GM12878 (cell line): ENCODE data around the gene SNU13. TPM values are rescaled to one million over a fixed set of nuclear protein-coding genes. Genes with fewer than 3 reads are reported as not detected.
A peak's percentile ranks its signal among the peaks of the same experiment; 100 is the strongest.
"Not testable (repeated sequence)": the region's sequence is repeated elsewhere in the genome, so short reads cannot be mapped to it uniquely, and the experiment has no call there.

Experiments
- ATAC-seq: fragments of 200-7000 bp; cut with Tn5 transposase; 3 replicates; pipeline ENCODE4 v1.9.1; 2020; ENCODE audit warnings: mild to moderate bottlenecking, moderate library complexity
- BruUV-seq: library from RNA; stranded (reverse); fragments of 400-500 nt; replicated peaks from 2 replicates; lab custom pipeline; 2021; lab: Mats Ljungman, UMichigan
- CTCF ChIA-PET: fragments of 300-600 bp; sonication (Branson Sonifier 250); formaldehyde crosslinking; extraction: SDS; loops from one replicate; lab custom pipeline; 2021; ENCODE audit warnings: inconsistent platforms; lab: Yijun Ruan, JAX
- POLR2A ChIA-PET: fragments of 350-600 bp; formaldehyde crosslinking; extraction: SDS; loops from one replicate; lab custom pipeline; 2021; ENCODE audit warnings: inconsistent platforms; lab: Charles Lee
- RAD21 ChIA-PET: fragments of 300-600 bp; sonication (Branson Sonifier 250); formaldehyde crosslinking; loops from one replicate; lab custom pipeline; 2023; ENCODE audit warnings: antibody characterized with exemption; ENCODE audit not compliant: unreplicated experiment; lab: Charles Lee
- SMC1A ChIA-PET: fragments of 300-600 bp; sonication (Branson Sonifier 250); formaldehyde crosslinking; loops from one replicate; lab custom pipeline; 2023; ENCODE audit not compliant: unreplicated experiment, uncharacterized antibody; lab: Charles Lee
- DNase-seq: peaks from one replicate; pipeline ENCODE4 v3.0.0-alpha.2; 2011; ENCODE audit warnings: low read depth, low spot score
- FAIRE-seq: peaks from 3 replicates; lab custom pipeline; 2011; peaks lifted over from hg19 to GRCh38; lab: Jason Lieb, UNC
- H2AFZ ChIP-seq: 2 replicates; pipeline ENCODE4 v1.6.0; 2011; ENCODE audit warnings: low read depth, low read length, control low read depth; ENCODE audit not compliant: control insufficient read depth
- H3K27ac ChIP-seq: 2 replicates; pipeline ENCODE4 v1.5.1; 2011; ENCODE audit warnings: control low read depth; ENCODE audit not compliant: control insufficient read depth, insufficient read depth
- H3K27me3 ChIP-seq, 2 experiments: replicated peaks in 1 of 2; 2 replicates each; pipeline versions ENCODE4 v1.6.0 to v1.6.1; 2011; ENCODE audit warnings: low read length in 1 of 2; ENCODE audit not compliant: control insufficient read depth in 2 of 2, insufficient read depth in 2 of 2
- H3K36me3 ChIP-seq, 2 experiments: 2 replicates each; pipeline ENCODE4 v1.5.1; 2011; ENCODE audit warnings: low read length in 1 of 2; ENCODE audit not compliant: control insufficient read depth in 2 of 2, insufficient read depth in 2 of 2
- H3K4me1 ChIP-seq: 2 replicates; pipeline ENCODE4 v1.6.1; 2011; ENCODE audit warnings: mild to moderate bottlenecking, low read length, moderate library complexity, mixed read lengths; ENCODE audit not compliant: control insufficient read depth, insufficient read depth
- H3K4me2 ChIP-seq: 2 replicates; pipeline ENCODE4 v1.6.0; 2011; ENCODE audit warnings: control low read depth; ENCODE audit not compliant: control insufficient read depth, insufficient read depth
- H3K4me3 ChIP-seq: fragments of 200-600 bp; sonication (generic); 2 replicates; pipeline ENCODE4 v1.5.1; 2016
- H3K79me2 ChIP-seq: 2 replicates; pipeline ENCODE4 v1.6.0; 2011; ENCODE audit warnings: low read length; ENCODE audit not compliant: control insufficient read depth, insufficient read depth
- H3K9ac ChIP-seq: 2 replicates; pipeline ENCODE4 v1.8.0; 2011; ENCODE audit warnings: low read length, control low read depth, mixed read lengths; ENCODE audit not compliant: control insufficient read depth, insufficient read depth
- H3K9me3 ChIP-seq: replicated peaks from 3 replicates; pipeline ENCODE4 v1.5.1; 2011; ENCODE audit warnings: mild to moderate bottlenecking, low read length; ENCODE audit not compliant: control insufficient read depth, insufficient read depth
- H4K20me1 ChIP-seq: 2 replicates; pipeline ENCODE4 v1.6.0; 2011; ENCODE audit not compliant: control insufficient read depth, insufficient read depth
- BRCA1 ChIP-seq: IDR thresholded peaks from 2 replicates; pipeline ENCODE4 v1.6.1; 2011; ENCODE audit warnings: low read depth, low read length, improper control_type of control experiment
- CEBPB ChIP-seq, 2 experiments: fragments of 150-350 bp in 1 of 2; IDR thresholded peaks; 2 replicates each; pipeline ENCODE4 v1.6.1; 2012 to 2014; ENCODE audit warnings: low read depth in 2 of 2, low read length in 2 of 2, borderline replicate concordance in 1 of 2, inconsistent platforms in 1 of 2
- E2F8 ChIP-seq: fragments of 450-650 bp; IDR thresholded peaks from 2 replicates; pipeline ENCODE4 v1.6.1; 2018; ENCODE audit warnings: mild to moderate bottlenecking, low read depth, moderate library complexity; ENCODE audit not compliant: partially characterized antibody
- PBX3 ChIP-seq: IDR thresholded peaks from 2 replicates; pipeline ENCODE4 v1.6.1; 2011; ENCODE audit warnings: mild to moderate bottlenecking, low read depth, low read length, moderate library complexity; ENCODE audit not compliant: insufficient replicate concordance
- PML ChIP-seq: IDR thresholded peaks from 2 replicates; pipeline ENCODE4 v1.6.1; 2012; ENCODE audit warnings: low read length, inconsistent platforms
- POLR2A ChIP-seq: IDR thresholded peaks from 2 replicates; pipeline ENCODE4 v1.6.1; 2011; ENCODE audit warnings: low read depth, mild to moderate bottlenecking, low read length
- RFX5 ChIP-seq: IDR thresholded peaks from 2 replicates; pipeline ENCODE4 v1.6.1; 2011; ENCODE audit warnings: low read depth, low read length, improper control_type of control experiment
- STAT3 ChIP-seq: IDR thresholded peaks from 2 replicates; pipeline ENCODE4 v1.6.1; 2011; ENCODE audit warnings: low read depth, low read length, improper control_type of control experiment
- TARDBP ChIP-seq: IDR thresholded peaks from 2 replicates; pipeline ENCODE4 v1.6.1; 2016; ENCODE audit warnings: borderline replicate concordance
- USF2 ChIP-seq: IDR thresholded peaks from 2 replicates; pipeline ENCODE4 v1.6.1; 2011; ENCODE audit warnings: low read depth, low read length, improper control_type of control experiment, borderline replicate concordance
- ZNF24 ChIP-seq: fragments of 450-650 bp; IDR thresholded peaks from 2 replicates; pipeline ENCODE4 v1.6.1; 2017; ENCODE audit warnings: antibody characterized with exemption, mild to moderate bottlenecking
- WGBS: methylation state at CpG from one replicate; pipeline ENCODE4 v1.1.6; 2016; ENCODE audit warnings: low lambda C conversion rate; ENCODE audit not compliant: insufficient replicate concordance, insufficient coverage; ENCODE audit errors: missing lambda C conversion rate; 5-methylcytosine and 5-hydroxymethylcytosine counted together
- in situ Hi-C: fragments of 300-500 bp; cut with MboI; formaldehyde crosslinking; loops from 9 replicates; pipeline ENCODE4 v1.14.3; 2018; ENCODE audit warnings: mixed read lengths
- intact Hi-C: fragments of 100-400 bp; cut with micrococcal nuclease; formaldehyde crosslinking; loops from one replicate; pipeline ENCODE4 v1.14.2; 2022; ENCODE audit not compliant: unreplicated experiment
- polyA plus RNA-seq, 11 experiments: library from polyadenylated mRNA; depleted of rRNA in 4 of 11; unstranded in 6 of 11; stranded (reverse) in 5 of 11; fragments of >200 nt; fragmentation: Nextera tagmentation in 4 of 11; fragmentation: Illumina TruSeq in 1 of 11; extraction: Ambion mirVana in 4 of 11; extraction: Trizol in 1 of 11; gene quantifications; 1 replicate in 1 of 11; 2 replicates in 10 of 11; pipeline versions ENCODE4 v1.2.1 to v1.2.3, GENCODE V29; 2011 to 2016; ENCODE audit warnings: inconsistent platforms in 2 of 11, missing spikeins in 2 of 11, low read depth in 1 of 11
- total RNA-seq, 4 experiments: library from RNA; depleted of rRNA in 3 of 4; stranded (reverse); fragments of >200 nt in 3 of 4; fragmentation: Illumina TruSeq in 1 of 4; extraction: Trizol in 1 of 4; gene quantifications; 2 replicates each; pipeline versions ENCODE4 v1.2.1 to v1.2.3, GENCODE V29; 2013 to 2021

The SNU13 gene
- total and polyA plus RNA-seq, 10 of the 15 experiments (the other 5 are each of a cell fraction or from before 2014, with no cell fraction given) = 157 to 870 (median 256) TPM

GRCh38 chr22:41663594-41663993 lies 25.1 kb downstream of the SNU13 start:
- ChIA-PET POLR2A (interaction anchor here (1.0 kb wide), 1 partner anchor 194 kb away, joined by 3 read pairs; no protein-coding TSS in a partner anchor), CTCF (interaction anchor here (1.1 to 1.6 kb wide), 4 partner anchors 9 to 120 kb away, joined by 3 to 5 read pairs (median 3); partner anchors contain the start of gene POLR3H)
- ATAC-seq = not testable (repeated sequence)

GRCh38 chr22:41661713-41662112 lies 27.0 kb downstream of the SNU13 start:
- intact Hi-C loops (no loop called here), in situ Hi-C loops (no loop called here)
- Histone ChIP-seq H3K27me3 (no peaks in the 10 kb centered on the region), H3K9me3 (no peaks in the 10 kb centered on the region), H2AFZ (no peak overlapping the region), H3K27ac (no peak overlapping the region), H3K4me1 (no peaks in the 10 kb centered on the region), H3K36me3 (peaks cover 27 to 33% of the 10 kb centered on the region in 2 experiments), H3K4me3 (no peak overlapping the region), H3K79me2 (no peaks in the 10 kb centered on the region), H3K4me2 (no peak overlapping the region), H4K20me1 (no peaks in the 10 kb centered on the region), H3K9ac (no peak overlapping the region)
- FAIRE-seq (no peak), ATAC-seq (no peak), DNase-seq (no peak)
- WGBS = 100% methylated on average over 2 of the region's 2 CpGs
- SMC1A ChIA-PET = interaction anchor here (2.4 kb wide), 1 partner anchor 11 kb away, joined by 7 read pairs; no protein-coding TSS in a partner anchor
- POLR2A ChIA-PET = interaction anchor here (0.5 kb wide), 1 partner anchor 300 kb away, joined by 3 read pairs; no protein-coding TSS in a partner anchor
- CTCF ChIA-PET = interaction anchor here (0.9 to 1.3 kb wide), 2 partner anchors 17 to 29 kb away, joined by 3 read pairs; no protein-coding TSS in a partner anchor
- TSS peak; percentile 49 for BruUV-seq
- RAD21 ChIA-PET = no interaction called here
- TF ChIP-seq ZNF24 (no peak), STAT3 (no peak), USF2 (no peak), BRCA1 (no peak), TARDBP (no peak), E2F8 (no peak), PML (no peak), CEBPB (IDR thresholded peaks at IDR 0.05; ENCODE audit: borderline replicate concordance in 1 of 2, low read depth in 2 of 2, low read length in 2 of 2) (no peak), RFX5 (no peak), PBX3 (no peak)

More at GRCh38 chr22:41663594-41663993, 25.1 kb downstream of the SNU13 start:
- H3K27ac ChIP-seq, BruUV-seq, intact Hi-C loops, H3K27me3 ChIP-seq, H3K9ac ChIP-seq, DNase-seq, H3K4me2 ChIP-seq, H3K4me3 ChIP-seq, FAIRE-seq, H4K20me1 ChIP-seq, RAD21 ChIA-PET, in situ Hi-C loops, H3K9me3 ChIP-seq, H3K79me2 ChIP-seq, H2AFZ ChIP-seq, H3K4me1 ChIP-seq: not testable (repeated sequence)
- 97% methylated on average over 9 of the region's 9 CpGs for WGBS
- SMC1A ChIA-PET = interaction anchor here (1.0 kb wide), 1 partner anchor 13 kb away, joined by 3 read pairs; no protein-coding TSS in a partner anchor
- 0 out of 2 replicates have a peak, but pooled peaks have one; percentile 25 for TF ChIP-seq POLR2A
- peaks cover 22 to 24% of the 10 kb centered on the region in 2 experiments; a peak in 3 of 4 replicates for H3K36me3 ChIP-seq
